ENCODE measurements around the gene MBNL3. TPM values are rescaled to one million over a fixed set of nuclear protein-coding genes. Genes with fewer than 3 reads are reported as not detected.

Gene MBNL3
- total RNA-seq, 1 experiment from 2014 or later = 4.0 TPM

- ChIA-PET POLR2A (no interaction called here), CTCF (no interaction called here)
- no peaks in the 10 kb centered on the region for H3K9me3 Mint-ChIP-seq
- H3K27ac Mint-ChIP-seq = no peak overlapping the region
- no peak overlapping the region for H3K4me3 Mint-ChIP-seq
- no peaks in the 10 kb centered on the region for H3K36me3 Mint-ChIP-seq
- no peaks in the 10 kb centered on the region for H3K27me3 Mint-ChIP-seq (ENCODE audit: low read depth)
- TF ChIP-seq CREB1 (CRISPR knock-in tag; IDR thresholded peaks at IDR 0.05) (no peak), NR3C1 (CRISPR knock-in tag; conservative IDR thresholded peaks at IDR 0.05; ENCODE audit: low read depth) (no peak), AR (CRISPR knock-in tag; IDR thresholded peaks at IDR 0.05) (no peak), FOXK1 (CRISPR knock-in tag; IDR thresholded peaks at IDR 0.05) (no peak), IRF1 (CRISPR knock-in tag; IDR thresholded peaks at IDR 0.05) (no peak), JAZF1 (CRISPR knock-in tag; IDR thresholded peaks at IDR 0.05) (no peak), ZNF138 (CRISPR knock-in tag; conservative IDR thresholded peaks at IDR 0.05) (no peak), ZNF396 (CRISPR knock-in tag; IDR thresholded peaks at IDR 0.05; ENCODE audit: borderline replicate concordance) (no peak), NFYB (CRISPR knock-in tag; conservative IDR thresholded peaks at IDR 0.05; ENCODE audit: low read depth) (no peak)
- TF ChIP-seq, protein P1, sequence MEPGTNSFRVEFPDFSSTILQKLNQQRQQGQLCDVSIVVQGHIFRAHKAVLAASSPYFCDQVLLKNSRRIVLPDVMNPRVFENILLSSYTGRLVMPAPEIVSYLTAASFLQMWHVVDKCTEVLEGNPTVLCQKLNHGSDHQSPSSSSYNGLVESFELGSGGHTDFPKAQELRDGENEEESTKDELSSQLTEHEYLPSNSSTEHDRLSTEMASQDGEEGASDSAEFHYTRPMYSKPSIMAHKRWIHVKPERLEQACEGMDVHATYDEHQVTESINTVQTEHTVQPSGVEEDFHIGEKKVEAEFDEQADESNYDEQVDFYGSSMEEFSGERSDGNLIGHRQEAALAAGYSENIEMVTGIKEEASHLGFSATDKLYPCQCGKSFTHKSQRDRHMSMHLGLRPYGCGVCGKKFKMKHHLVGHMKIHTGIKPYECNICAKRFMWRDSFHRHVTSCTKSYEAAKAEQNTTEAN (CRISPR knock-in tag; IDR thresholded peaks at IDR 0.05) = no peak
- TF ChIP-seq, protein P2, sequence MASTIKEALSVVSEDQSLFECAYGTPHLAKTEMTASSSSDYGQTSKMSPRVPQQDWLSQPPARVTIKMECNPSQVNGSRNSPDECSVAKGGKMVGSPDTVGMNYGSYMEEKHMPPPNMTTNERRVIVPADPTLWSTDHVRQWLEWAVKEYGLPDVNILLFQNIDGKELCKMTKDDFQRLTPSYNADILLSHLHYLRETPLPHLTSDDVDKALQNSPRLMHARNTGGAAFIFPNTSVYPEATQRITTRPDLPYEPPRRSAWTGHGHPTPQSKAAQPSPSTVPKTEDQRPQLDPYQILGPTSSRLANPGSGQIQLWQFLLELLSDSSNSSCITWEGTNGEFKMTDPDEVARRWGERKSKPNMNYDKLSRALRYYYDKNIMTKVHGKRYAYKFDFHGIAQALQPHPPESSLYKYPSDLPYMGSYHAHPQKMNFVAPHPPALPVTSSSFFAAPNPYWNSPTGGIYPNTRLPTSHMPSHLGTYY (CRISPR knock-in tag; IDR thresholded peaks at IDR 0.05) = no peak
- TF ChIP-seq, protein P3, sequence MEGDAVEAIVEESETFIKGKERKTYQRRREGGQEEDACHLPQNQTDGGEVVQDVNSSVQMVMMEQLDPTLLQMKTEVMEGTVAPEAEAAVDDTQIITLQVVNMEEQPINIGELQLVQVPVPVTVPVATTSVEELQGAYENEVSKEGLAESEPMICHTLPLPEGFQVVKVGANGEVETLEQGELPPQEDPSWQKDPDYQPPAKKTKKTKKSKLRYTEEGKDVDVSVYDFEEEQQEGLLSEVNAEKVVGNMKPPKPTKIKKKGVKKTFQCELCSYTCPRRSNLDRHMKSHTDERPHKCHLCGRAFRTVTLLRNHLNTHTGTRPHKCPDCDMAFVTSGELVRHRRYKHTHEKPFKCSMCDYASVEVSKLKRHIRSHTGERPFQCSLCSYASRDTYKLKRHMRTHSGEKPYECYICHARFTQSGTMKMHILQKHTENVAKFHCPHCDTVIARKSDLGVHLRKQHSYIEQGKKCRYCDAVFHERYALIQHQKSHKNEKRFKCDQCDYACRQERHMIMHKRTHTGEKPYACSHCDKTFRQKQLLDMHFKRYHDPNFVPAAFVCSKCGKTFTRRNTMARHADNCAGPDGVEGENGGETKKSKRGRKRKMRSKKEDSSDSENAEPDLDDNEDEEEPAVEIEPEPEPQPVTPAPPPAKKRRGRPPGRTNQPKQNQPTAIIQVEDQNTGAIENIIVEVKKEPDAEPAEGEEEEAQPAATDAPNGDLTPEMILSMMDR (IDR thresholded peaks at IDR 0.05) = no peak
- TF ChIP-seq, protein P4, sequence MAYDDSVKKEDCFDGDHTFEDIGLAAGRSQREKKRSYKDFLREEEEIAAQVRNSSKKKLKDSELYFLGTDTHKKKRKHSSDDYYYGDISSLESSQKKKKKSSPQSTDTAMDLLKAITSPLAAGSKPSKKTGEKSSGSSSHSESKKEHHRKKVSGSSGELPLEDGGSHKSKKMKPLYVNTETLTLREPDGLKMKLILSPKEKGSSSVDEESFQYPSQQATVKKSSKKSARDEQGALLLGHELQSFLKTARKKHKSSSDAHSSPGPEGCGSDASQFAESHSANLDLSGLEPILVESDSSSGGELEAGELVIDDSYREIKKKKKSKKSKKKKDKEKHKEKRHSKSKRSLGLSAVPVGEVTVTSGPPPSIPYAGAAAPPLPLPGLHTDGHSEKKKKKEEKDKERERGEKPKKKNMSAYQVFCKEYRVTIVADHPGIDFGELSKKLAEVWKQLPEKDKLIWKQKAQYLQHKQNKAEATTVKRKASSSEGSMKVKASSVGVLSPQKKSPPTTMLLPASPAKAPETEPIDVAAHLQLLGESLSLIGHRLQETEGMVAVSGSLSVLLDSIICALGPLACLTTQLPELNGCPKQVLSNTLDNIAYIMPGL (CRISPR knock-in tag; IDR thresholded peaks at IDR 0.05) = no peak
- TF ChIP-seq, protein P5, sequence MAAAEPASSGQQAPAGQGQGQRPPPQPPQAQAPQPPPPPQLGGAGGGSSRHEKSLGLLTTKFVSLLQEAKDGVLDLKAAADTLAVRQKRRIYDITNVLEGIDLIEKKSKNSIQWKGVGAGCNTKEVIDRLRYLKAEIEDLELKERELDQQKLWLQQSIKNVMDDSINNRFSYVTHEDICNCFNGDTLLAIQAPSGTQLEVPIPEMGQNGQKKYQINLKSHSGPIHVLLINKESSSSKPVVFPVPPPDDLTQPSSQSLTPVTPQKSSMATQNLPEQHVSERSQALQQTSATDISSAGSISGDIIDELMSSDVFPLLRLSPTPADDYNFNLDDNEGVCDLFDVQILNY (CRISPR knock-in tag; IDR thresholded peaks at IDR 0.05) = no peak
- no peak for ATAC-seq
- no peak for DNase-seq (ENCODE audit: low spot score)
- H3K4me1 Mint-ChIP-seq = peaks cover 12% of the 10 kb centered on the region
Observed at GRCh38 chrX:132470179-132470578, 18.7 kb downstream of the MBNL3 start.

DNA sequence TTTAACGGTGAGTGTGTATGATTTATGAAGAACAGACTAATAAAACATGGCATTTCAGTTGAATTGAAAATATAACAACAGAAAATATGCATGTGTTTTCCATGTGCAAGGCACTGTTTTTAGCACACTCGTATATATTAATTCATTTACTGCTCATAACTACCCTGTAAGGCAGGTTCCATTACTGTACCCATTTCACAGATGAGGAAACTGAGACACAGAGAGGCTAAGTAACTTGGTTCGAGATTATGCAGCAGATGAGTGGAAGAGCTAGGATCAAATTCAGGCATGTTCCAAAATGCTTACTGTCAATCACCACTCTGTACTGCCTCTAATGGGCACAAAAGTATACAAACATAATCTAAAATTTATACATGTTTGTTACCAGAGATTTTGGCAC lies 20.4 kb downstream of the MBNL3 start:
- H3K4me1 Mint-ChIP-seq = peaks cover 6% of the 10 kb centered on the region
- ATAC-seq (no peak), DNase-seq (ENCODE audit: low spot score) (no peak)
- no peaks in the 10 kb centered on the region for H3K36me3 Mint-ChIP-seq
- POLR2A ChIA-PET = no interaction called here
- H3K4me3 Mint-ChIP-seq = no peak overlapping the region
- H3K27me3 Mint-ChIP-seq (ENCODE audit: low read depth) = no peaks in the 10 kb centered on the region
- no peak overlapping the region for H3K27ac Mint-ChIP-seq
- CTCF ChIA-PET = interaction anchor here (0.6 kb wide), 1 partner anchor 1458 kb away, joined by 3 read pairs; no protein-coding TSS in a partner anchor
- no peaks in the 10 kb centered on the region for H3K9me3 Mint-ChIP-seq
- TF ChIP-seq, protein P3 (IDR thresholded peaks at IDR 0.05) = no peak
- no peak for TF ChIP-seq SOX15 (CRISPR knock-in tag; IDR thresholded peaks at IDR 0.05)
- no peak for TF ChIP-seq ZNF671 (CRISPR knock-in tag; IDR thresholded peaks at IDR 0.05)
- TF ChIP-seq, protein P6, sequence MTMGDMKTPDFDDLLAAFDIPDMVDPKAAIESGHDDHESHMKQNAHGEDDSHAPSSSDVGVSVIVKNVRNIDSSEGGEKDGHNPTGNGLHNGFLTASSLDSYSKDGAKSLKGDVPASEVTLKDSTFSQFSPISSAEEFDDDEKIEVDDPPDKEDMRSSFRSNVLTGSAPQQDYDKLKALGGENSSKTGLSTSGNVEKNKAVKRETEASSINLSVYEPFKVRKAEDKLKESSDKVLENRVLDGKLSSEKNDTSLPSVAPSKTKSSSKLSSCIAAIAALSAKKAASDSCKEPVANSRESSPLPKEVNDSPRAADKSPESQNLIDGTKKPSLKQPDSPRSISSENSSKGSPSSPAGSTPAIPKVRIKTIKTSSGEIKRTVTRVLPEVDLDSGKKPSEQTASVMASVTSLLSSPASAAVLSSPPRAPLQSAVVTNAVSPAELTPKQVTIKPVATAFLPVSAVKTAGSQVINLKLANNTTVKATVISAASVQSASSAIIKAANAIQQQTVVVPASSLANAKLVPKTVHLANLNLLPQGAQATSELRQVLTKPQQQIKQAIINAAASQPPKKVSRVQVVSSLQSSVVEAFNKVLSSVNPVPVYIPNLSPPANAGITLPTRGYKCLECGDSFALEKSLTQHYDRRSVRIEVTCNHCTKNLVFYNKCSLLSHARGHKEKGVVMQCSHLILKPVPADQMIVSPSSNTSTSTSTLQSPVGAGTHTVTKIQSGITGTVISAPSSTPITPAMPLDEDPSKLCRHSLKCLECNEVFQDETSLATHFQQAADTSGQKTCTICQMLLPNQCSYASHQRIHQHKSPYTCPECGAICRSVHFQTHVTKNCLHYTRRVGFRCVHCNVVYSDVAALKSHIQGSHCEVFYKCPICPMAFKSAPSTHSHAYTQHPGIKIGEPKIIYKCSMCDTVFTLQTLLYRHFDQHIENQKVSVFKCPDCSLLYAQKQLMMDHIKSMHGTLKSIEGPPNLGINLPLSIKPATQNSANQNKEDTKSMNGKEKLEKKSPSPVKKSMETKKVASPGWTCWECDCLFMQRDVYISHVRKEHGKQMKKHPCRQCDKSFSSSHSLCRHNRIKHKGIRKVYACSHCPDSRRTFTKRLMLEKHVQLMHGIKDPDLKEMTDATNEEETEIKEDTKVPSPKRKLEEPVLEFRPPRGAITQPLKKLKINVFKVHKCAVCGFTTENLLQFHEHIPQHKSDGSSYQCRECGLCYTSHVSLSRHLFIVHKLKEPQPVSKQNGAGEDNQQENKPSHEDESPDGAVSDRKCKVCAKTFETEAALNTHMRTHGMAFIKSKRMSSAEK (CRISPR knock-in tag; IDR thresholded peaks at IDR 0.05; ENCODE audit: borderline replicate concordance) = no peak
